ENCODE results near the gene AIRE.
"Not testable (repeated sequence)": the region's sequence is repeated elsewhere in the genome, so short reads cannot be mapped to it uniquely, and the experiment has no call there.

AIRE gene

GRCh38 chr21:44267655-44268142, 18.0 kb upstream of the AIRE start:
- peak in 1 of 2 donors; percentile 10 for DNase-seq

GRCh38 chr21:44269090-44269489, 16.6 kb upstream of the AIRE start:
- DNase-seq: no peak

GRCh38 chr21:44271558-44272283, 14.0 kb upstream of the AIRE start:
- DNase-seq: no peak

GRCh38 chr21:44272284-44272858, 13.3 kb upstream of the AIRE start:
- DNase-seq: no peak

- no peak for DNase-seq
Measured at GRCh38 chr21:44273046-44273445, 12.6 kb upstream of the AIRE start.

GRCh38 chr21:44275041-44275440, 10.6 kb upstream of the AIRE start:
- no peak for DNase-seq

- DNase-seq: no peak
Measured at GRCh38 chr21:44279354-44280260, 6.1 kb upstream of the AIRE start.

GRCh38 chr21:44281801-44282200, 3.9 kb upstream of the AIRE start:
- DNase-seq: no peak

GRCh38 chr21:44282370-44282769, 3.3 kb upstream of the AIRE start:
- DNase-seq: no peak

GRCh38 chr21:44283211-44283785, 2.4 kb upstream of the AIRE start:
- not testable (repeated sequence) for DNase-seq

GRCh38 chr21:44283948-44284347, 1.7 kb upstream of the AIRE start:
- no peak for DNase-seq

GRCh38 chr21:44286086-44286715, 525 bp downstream of the AIRE start:
- DNase-seq: no peak

- DNase-seq: no peak
Measured at GRCh38 chr21:44286716-44287632, 1.3 kb downstream of the AIRE start.

- no peak for DNase-seq
Measured at GRCh38 chr21:44288251-44289110, 2.8 kb downstream of the AIRE start.

GRCh38 chr21:44289381-44290010, 3.8 kb downstream of the AIRE start:
- no peak for DNase-seq

- DNase-seq: no peak
Measured at GRCh38 chr21:44290327-44291077, 4.8 kb downstream of the AIRE start.

GRCh38 chr21:44291078-44291935, 5.6 kb downstream of the AIRE start:
- no peak for DNase-seq
